HEK293T (cell line): ENCODE measurements around the gene SMTNL1.

Source experiments
- ARNT ChIP-seq: fragments of 450-650 bp; IDR thresholded peaks from 2 replicates; pipeline ENCODE4 v1.6.1; 2017; ENCODE audit warnings: mild to moderate bottlenecking
- ELF4 ChIP-seq: fragments of 450-650 bp; IDR thresholded peaks from 2 replicates; pipeline ENCODE4 v1.6.1; 2017; ENCODE audit warnings: antibody characterized with exemption
- L3MBTL2 ChIP-seq: fragments of 450-650 bp; conservative IDR thresholded peaks from 2 replicates; pipeline ENCODE4 v1.6.1; 2016; ENCODE audit warnings: mild to moderate bottlenecking
- NFRKB ChIP-seq: fragments of 450-650 bp; IDR thresholded peaks from 2 replicates; pipeline ENCODE4 v1.6.1; 2016; ENCODE audit warnings: mild to moderate bottlenecking, moderate library complexity
- SP1 ChIP-seq: fragments of 450-650 bp; IDR thresholded peaks from 2 replicates; pipeline ENCODE4 v1.6.1; 2017

DNA sequence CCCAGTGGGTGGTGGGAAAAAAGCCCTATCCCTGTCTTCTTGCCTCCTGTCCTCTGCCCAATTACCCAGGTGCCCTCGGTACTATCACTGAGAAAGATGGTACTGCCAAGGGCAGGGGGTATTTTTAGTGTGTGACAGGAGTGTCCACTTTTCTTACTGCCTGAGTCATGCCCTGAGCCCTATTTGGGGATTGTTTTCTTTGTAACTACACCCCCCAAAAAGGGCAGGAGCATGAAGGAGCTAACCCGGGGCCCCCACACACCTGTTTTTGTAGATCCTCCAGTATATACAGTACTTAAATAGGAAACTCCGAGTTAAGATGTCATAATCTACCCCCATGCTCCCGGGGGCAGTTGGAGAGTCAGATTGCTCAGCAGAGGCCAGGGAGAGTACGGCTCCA, 3.8 kb downstream of the SMTNL1 start:
- TF ChIP-seq NFRKB (no peak), SP1 (no peak), L3MBTL2 (no peak), ELF4 (no peak), ARNT (no peak)
